HG03135 (cell line): Measurements from ENCODE around the gene ZMAT2.
"Not testable (repeated sequence)": the region's sequence is repeated elsewhere in the genome, so short reads cannot be mapped to it uniquely, and the experiment has no call there.

ENCODE experiments used
- ATAC-seq: cut with Tn5 transposase; IDR thresholded peaks from one replicate; pipeline ENCODE4 v1.9.1; 2021; ENCODE audit warnings: mild to moderate bottlenecking, moderate library complexity; ENCODE audit not compliant: unreplicated experiment

The ZMAT2 gene

GRCh38 chr5:140707812-140708211 lies 7.6 kb downstream of the ZMAT2 start:
- ATAC-seq: no peak

- ATAC-seq: not testable (repeated sequence)
Measured at GRCh38 chr5:140708787-140709186, 8.5 kb downstream of the ZMAT2 start.

GRCh38 chr5:140710899-140711552 lies 10.8 kb downstream of the ZMAT2 start:
- ATAC-seq: peak; percentile 90

- ATAC-seq: no peak
Measured at GRCh38 chr5:140711794-140712193, 11.5 kb downstream of the ZMAT2 start.

GRCh38 chr5:140713562-140714094 lies 13.4 kb downstream of the ZMAT2 start:
- no peak for ATAC-seq

GRCh38 chr5:140716238-140716637 lies 16.0 kb downstream of the ZMAT2 start:
- ATAC-seq: not testable (repeated sequence)

GRCh38 chr5:140718266-140718592 lies 18.0 kb downstream of the ZMAT2 start:
- ATAC-seq: no peak

GRCh38 chr5:140720738-140721137 lies 20.5 kb downstream of the ZMAT2 start:
- not testable (repeated sequence) for ATAC-seq

- not testable (repeated sequence) for ATAC-seq
Measured at GRCh38 chr5:140721395-140721794, 21.1 kb downstream of the ZMAT2 start.

GRCh38 chr5:140725799-140726471 lies 25.7 kb downstream of the ZMAT2 start:
- ATAC-seq: peak; percentile 83

GRCh38 chr5:140733098-140733497 lies 32.9 kb downstream of the ZMAT2 start:
- no peak for ATAC-seq

GRCh38 chr5:140734354-140734753 lies 34.1 kb downstream of the ZMAT2 start:
- ATAC-seq: no peak

GRCh38 chr5:140737486-140737885 lies 37.2 kb downstream of the ZMAT2 start:
- ATAC-seq: no peak

- ATAC-seq: no peak
Measured at GRCh38 chr5:140741967-140742366, 41.7 kb downstream of the ZMAT2 start.

- ATAC-seq: no peak
Measured at GRCh38 chr5:140753561-140753960, 53.3 kb downstream of the ZMAT2 start.
